Tibial nerve (tissue), 4 donors: ENCODE data around the gene CDSN.

Experiments
- EP300 ChIP-seq, 2 donors: sonication (generic); formaldehyde crosslinking; IDR thresholded peaks; one replicate each; pipeline ENCODE4 v1.6.1; 2017; ENCODE audit warnings: antibody characterized with exemption in 2 of 2, mild to moderate bottlenecking in 1 of 2
- TF ChIP-seq, protein P1 (sequence below), 5 experiments: fragments of 200-600 bp in 3 of 5; fragments of 450-650 bp in 2 of 5; sonication (generic) in 3 of 5; IDR thresholded peaks; one replicate each; pipeline ENCODE4 v1.5.1; 2016 to 2019; ENCODE audit warnings: antibody characterized with exemption in 5 of 5, mild to moderate bottlenecking in 3 of 5, moderate library complexity in 2 of 5

GRCh38 chr6:31145386-31145785 is 25.1 kb upstream of the CDSN start:
- TF ChIP-seq, protein P1, sequence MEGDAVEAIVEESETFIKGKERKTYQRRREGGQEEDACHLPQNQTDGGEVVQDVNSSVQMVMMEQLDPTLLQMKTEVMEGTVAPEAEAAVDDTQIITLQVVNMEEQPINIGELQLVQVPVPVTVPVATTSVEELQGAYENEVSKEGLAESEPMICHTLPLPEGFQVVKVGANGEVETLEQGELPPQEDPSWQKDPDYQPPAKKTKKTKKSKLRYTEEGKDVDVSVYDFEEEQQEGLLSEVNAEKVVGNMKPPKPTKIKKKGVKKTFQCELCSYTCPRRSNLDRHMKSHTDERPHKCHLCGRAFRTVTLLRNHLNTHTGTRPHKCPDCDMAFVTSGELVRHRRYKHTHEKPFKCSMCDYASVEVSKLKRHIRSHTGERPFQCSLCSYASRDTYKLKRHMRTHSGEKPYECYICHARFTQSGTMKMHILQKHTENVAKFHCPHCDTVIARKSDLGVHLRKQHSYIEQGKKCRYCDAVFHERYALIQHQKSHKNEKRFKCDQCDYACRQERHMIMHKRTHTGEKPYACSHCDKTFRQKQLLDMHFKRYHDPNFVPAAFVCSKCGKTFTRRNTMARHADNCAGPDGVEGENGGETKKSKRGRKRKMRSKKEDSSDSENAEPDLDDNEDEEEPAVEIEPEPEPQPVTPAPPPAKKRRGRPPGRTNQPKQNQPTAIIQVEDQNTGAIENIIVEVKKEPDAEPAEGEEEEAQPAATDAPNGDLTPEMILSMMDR (IDR thresholded peaks at IDR 0.05), result no peak
- no peak for TF ChIP-seq EP300 (IDR thresholded peaks at IDR 0.05)
